Endodermal cell (in vitro differentiated cells): Measurements from ENCODE around the gene SOCS7. TPM values are rescaled to one million over a fixed set of nuclear protein-coding genes. Genes with fewer than 3 reads are reported as not detected.

ENCODE experiments used
- DNase-seq: peaks from one replicate; pipeline ENCODE4 v3.0.0-alpha.2; 2017
- H3K27ac ChIP-seq: 2 replicates; pipeline ENCODE4 v1.5.1; 2013; ENCODE audit warnings: mild to moderate bottlenecking, low read depth, low read length, moderate library complexity
- H3K27me3 ChIP-seq: 2 replicates; pipeline ENCODE4 v1.6.1; 2013; ENCODE audit warnings: mild to moderate bottlenecking, low read length, moderate library complexity; ENCODE audit not compliant: insufficient read depth, control insufficient read depth, poor library complexity, severe bottlenecking
- H3K36me3 ChIP-seq: 2 replicates; pipeline ENCODE4 v1.7.0; 2013; ENCODE audit warnings: mild to moderate bottlenecking, low read length, moderate library complexity; ENCODE audit not compliant: control insufficient read depth, insufficient read depth
- H3K4me1 ChIP-seq: one replicate; pipeline ENCODE4 v1.7.0; 2013; ENCODE audit warnings: low read length; ENCODE audit not compliant: control insufficient read depth, insufficient read depth
- H3K4me3 ChIP-seq: 2 replicates; pipeline ENCODE4 v1.5.1; 2013; ENCODE audit warnings: mild to moderate bottlenecking, low read length, moderate library complexity
- H3K9ac ChIP-seq: 2 replicates; pipeline ENCODE4 v1.6.1; 2013; ENCODE audit warnings: mild to moderate bottlenecking, low read length, moderate library complexity; ENCODE audit not compliant: poor library complexity, severe bottlenecking; ENCODE audit errors: extremely low read depth
- H3K9me3 ChIP-seq: 2 replicates; pipeline ENCODE4 v1.6.1; 2013; ENCODE audit warnings: mild to moderate bottlenecking, low read length, moderate library complexity; ENCODE audit not compliant: control insufficient read depth
- H3K27ac Mint-ChIP-seq: 2 replicates; pipeline ENCODE4 v1.8.0; 2020; ENCODE audit warnings: mixed read lengths
- H3K27me3 Mint-ChIP-seq: 2 replicates; pipeline ENCODE4 v1.8.0; 2021; ENCODE audit warnings: mild to moderate bottlenecking, mixed read lengths; ENCODE audit not compliant: insufficient read depth
- H3K36me3 Mint-ChIP-seq: 2 replicates; pipeline ENCODE4 v1.8.0; 2020; ENCODE audit warnings: low read depth, mixed read lengths
- H3K4me1 Mint-ChIP-seq: 2 replicates; pipeline ENCODE4 v1.8.0; 2020; ENCODE audit warnings: mixed read lengths
- H3K4me3 Mint-ChIP-seq: 2 replicates; pipeline ENCODE4 v1.8.0; 2020; ENCODE audit warnings: mild to moderate bottlenecking, moderate library complexity, mixed read lengths
- H3K9me3 Mint-ChIP-seq: 2 replicates; pipeline ENCODE4 v1.8.0; 2020; ENCODE audit warnings: mild to moderate bottlenecking, mixed read lengths
- WGBS, 2 experiments: methylation state at CpG; one replicate each; pipeline versions ENCODE4 v1.1.5 to v1.1.7; 2013; ENCODE audit warnings: missing lambda C conversion rate in 2 of 2, mixed read lengths in 1 of 2; ENCODE audit not compliant: insufficient coverage in 1 of 2, insufficient read length in 1 of 2; 5-methylcytosine and 5-hydroxymethylcytosine counted together
- total RNA-seq, 2 donors: library from RNA; stranded (reverse); fragmentation: NEBNext Ultra II Directional in 1 of 2; extraction: Animal tissue kit (Norgen Biotek cat#: 25700) in 1 of 2; gene quantifications; 2 replicates in 1 of 2; 3 replicates in 1 of 2; pipeline ENCODE4 v1.2.1, GENCODE V29; 2021
- TF ChIP-seq, protein P1 (sequence below): fragments of 200-600 bp; sonication (generic); conservative IDR thresholded peaks from 2 replicates; pipeline ENCODE4 v1.5.0; 2021; ENCODE audit warnings: antibody characterized with exemption, mild to moderate bottlenecking

SOCS7 gene
- total RNA-seq, 2 donors from 2014 or later, result 24.4 to 28.1 TPM

DNA sequence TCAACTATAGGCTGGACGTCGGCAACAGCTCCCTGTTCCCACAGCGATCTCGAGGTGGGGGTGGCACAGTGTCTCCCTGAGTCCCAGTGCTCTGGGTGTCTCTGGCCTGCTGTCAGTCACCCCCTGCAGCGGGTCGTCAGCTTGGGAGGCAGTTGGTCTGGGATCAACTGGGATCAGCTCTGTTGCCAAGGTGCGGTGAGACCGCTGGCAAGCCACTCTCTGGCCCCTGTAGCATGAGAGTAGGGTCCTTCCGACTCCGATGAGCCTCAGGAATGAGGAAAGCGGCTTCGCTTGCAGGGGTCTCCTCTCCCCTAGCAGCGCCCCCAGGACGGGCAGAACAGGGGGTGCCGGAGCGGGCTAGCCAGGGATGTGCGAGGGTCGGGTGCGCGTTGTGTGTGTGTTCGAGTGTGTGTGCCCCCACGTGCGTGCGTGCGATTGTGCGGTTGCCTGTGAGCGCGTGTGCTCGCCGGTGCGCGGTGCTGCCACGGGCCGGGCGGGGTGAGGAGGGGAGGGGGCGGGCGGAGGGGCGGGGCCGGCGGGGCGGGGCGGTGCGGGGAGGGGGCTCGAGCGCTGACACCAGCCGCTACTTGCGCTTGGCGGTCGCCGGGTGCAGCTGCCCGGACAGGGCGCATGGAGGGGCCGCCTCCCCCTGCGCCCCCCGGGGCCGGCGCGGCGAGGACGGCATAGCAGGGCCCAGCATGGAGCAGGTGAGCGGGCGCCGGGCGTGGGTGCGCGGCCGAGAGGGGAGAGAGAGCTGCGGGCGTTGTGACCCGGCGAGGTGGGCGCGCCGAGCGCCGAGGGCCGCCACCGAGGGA lies 67.3 kb downstream of the SOCS7 start:
- no peak overlapping the region for H3K27ac Mint-ChIP-seq
- Histone ChIP-seq H3K4me1 (peaks cover 19% of the 10 kb centered on the region), H3K27me3 (peaks cover 51% of the 10 kb centered on the region), H3K36me3 (no peaks in the 10 kb centered on the region), H3K9me3 (no peaks in the 10 kb centered on the region), H3K4me3 (peak overlapping the region; percentile 71), H3K27ac (no peak overlapping the region), H3K9ac (peak overlapping the region; percentile 20)
- no peaks in the 10 kb centered on the region for H3K36me3 Mint-ChIP-seq
- peaks cover 62% of the 10 kb centered on the region for H3K27me3 Mint-ChIP-seq
- peak overlapping the region; percentile 64 for H3K4me3 Mint-ChIP-seq
- TF ChIP-seq, protein P1, sequence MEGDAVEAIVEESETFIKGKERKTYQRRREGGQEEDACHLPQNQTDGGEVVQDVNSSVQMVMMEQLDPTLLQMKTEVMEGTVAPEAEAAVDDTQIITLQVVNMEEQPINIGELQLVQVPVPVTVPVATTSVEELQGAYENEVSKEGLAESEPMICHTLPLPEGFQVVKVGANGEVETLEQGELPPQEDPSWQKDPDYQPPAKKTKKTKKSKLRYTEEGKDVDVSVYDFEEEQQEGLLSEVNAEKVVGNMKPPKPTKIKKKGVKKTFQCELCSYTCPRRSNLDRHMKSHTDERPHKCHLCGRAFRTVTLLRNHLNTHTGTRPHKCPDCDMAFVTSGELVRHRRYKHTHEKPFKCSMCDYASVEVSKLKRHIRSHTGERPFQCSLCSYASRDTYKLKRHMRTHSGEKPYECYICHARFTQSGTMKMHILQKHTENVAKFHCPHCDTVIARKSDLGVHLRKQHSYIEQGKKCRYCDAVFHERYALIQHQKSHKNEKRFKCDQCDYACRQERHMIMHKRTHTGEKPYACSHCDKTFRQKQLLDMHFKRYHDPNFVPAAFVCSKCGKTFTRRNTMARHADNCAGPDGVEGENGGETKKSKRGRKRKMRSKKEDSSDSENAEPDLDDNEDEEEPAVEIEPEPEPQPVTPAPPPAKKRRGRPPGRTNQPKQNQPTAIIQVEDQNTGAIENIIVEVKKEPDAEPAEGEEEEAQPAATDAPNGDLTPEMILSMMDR, result no peak
- peaks cover 16% of the 10 kb centered on the region for H3K4me1 Mint-ChIP-seq
- H3K9me3 Mint-ChIP-seq, result no peaks in the 10 kb centered on the region
- WGBS, 2 experiments, result 6 to 44% methylated on average over 8 to 61 of the region's 78 CpGs
- peak; percentile 81 for DNase-seq

DNA sequence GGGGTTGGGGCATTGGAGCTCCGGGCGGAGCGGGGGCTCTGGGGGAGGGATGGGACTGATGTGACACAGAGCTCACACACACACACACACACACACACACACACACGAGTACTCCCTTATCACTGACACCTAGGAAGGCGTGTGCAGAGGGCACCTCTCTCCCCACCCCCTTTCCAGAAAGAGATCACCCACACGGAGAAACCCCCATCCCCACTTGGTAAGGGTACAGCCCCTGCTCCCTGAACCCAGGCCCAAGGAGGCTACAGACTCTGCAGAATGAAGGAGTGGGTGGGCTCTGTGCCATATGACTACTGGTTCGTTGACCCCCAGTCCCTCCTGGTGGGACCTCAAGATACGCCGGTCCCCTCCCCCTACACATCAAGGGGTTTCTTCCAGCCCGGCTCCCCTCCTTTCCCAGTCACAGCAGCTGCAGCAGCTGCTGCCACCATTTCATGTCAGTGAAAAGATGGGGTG lies 67.9 kb downstream of the SOCS7 start:
- H3K9me3 ChIP-seq, result no peaks in the 10 kb centered on the region
- TF ChIP-seq, protein P1, result no peak
- H3K27ac ChIP-seq, result no peak overlapping the region
- peaks cover 51% of the 10 kb centered on the region for H3K27me3 ChIP-seq
- 14% methylated on average over 7 of the region's 10 CpGs; no CpG with 5 or more reads in 1 of the 2 experiments for WGBS, 2 experiments
- Mint-ChIP-seq H3K27me3 (peaks cover 67% of the 10 kb centered on the region), H3K4me1 (peaks cover 15% of the 10 kb centered on the region), H3K9me3 (no peaks in the 10 kb centered on the region), H3K4me3 (peak overlapping the region; percentile 64), H3K27ac (no peak overlapping the region), H3K36me3 (no peaks in the 10 kb centered on the region)
- H3K4me1 ChIP-seq, result peaks cover 19% of the 10 kb centered on the region
- H3K4me3 ChIP-seq, result peak overlapping the region; percentile 71
- DNase-seq, result peak; percentile 61
- H3K36me3 ChIP-seq, result no peaks in the 10 kb centered on the region
- H3K9ac ChIP-seq, result no peak overlapping the region

DNA sequence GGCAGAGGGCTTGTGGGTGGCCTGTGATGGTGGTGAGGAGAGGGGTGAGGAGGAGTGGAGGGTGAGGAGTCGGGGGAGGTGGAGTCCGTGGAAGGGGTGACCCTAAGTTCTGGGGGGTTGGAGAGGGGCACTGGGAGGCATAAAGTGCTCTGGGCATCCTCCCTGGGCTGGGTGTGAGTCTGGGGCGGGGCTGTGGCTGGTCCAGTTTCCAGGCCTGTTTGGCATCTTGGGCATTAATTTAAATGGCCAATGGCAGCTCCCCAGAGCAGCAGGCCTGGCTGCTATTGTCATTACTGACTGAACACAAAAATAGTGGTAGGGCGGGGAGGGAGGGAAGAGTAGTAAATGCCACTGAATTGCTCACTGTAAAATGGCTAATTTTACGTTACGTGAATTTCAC lies 68.9 kb downstream of the SOCS7 start:
- WGBS, 2 experiments, result 86 to 100% methylated on average over 4 to 6 of the region's 6 CpGs
- no peak for DNase-seq
- no peak overlapping the region for H3K4me3 Mint-ChIP-seq
- H3K27me3 ChIP-seq, result peaks cover 51% of the 10 kb centered on the region
- no peaks in the 10 kb centered on the region for H3K36me3 Mint-ChIP-seq
- no peak overlapping the region for H3K27ac ChIP-seq
- no peaks in the 10 kb centered on the region for H3K36me3 ChIP-seq
- peaks cover 75% of the 10 kb centered on the region for H3K27me3 Mint-ChIP-seq
- TF ChIP-seq, protein P1, result no peak
- no peak overlapping the region for H3K4me3 ChIP-seq
- H3K9me3 ChIP-seq, result no peaks in the 10 kb centered on the region
- no peak overlapping the region for H3K9ac ChIP-seq
- H3K4me1 Mint-ChIP-seq, result peaks cover 13% of the 10 kb centered on the region
- no peak overlapping the region for H3K27ac Mint-ChIP-seq
- H3K4me1 ChIP-seq, result peaks cover 12% of the 10 kb centered on the region
- H3K9me3 Mint-ChIP-seq, result no peaks in the 10 kb centered on the region
